Keratinocyte (primary cell): ENCODE results near the gene CDCP1. TPM values are rescaled to one million over a fixed set of nuclear protein-coding genes. Genes with fewer than 3 reads are reported as not detected.

Experiments
- DNase-seq: peaks from one replicate; pipeline ENCODE4 v3.0.0-alpha.2; 2011; ENCODE audit warnings: low read depth, missing footprints, low spot score
- FAIRE-seq: peaks from 2 replicates; lab custom pipeline; 2011; peaks lifted over from hg19 to GRCh38; lab: Jason Lieb, UNC
- H2AFZ ChIP-seq: 2 replicates; pipeline ENCODE4 v1.6.0; 2012; ENCODE audit warnings: low read length, control low read depth, inconsistent platforms; ENCODE audit not compliant: control insufficient read depth
- H3K27ac ChIP-seq: 2 replicates; pipeline ENCODE4 v1.5.1; 2011; ENCODE audit warnings: low read length; ENCODE audit not compliant: control insufficient read depth, insufficient read depth
- H3K27me3 ChIP-seq: 3 replicates; pipeline ENCODE4 v1.6.0; 2011; ENCODE audit warnings: low read length; ENCODE audit not compliant: control insufficient read depth, insufficient read depth; ENCODE audit errors: extremely low read depth
- H3K36me3 ChIP-seq, 2 experiments: 2 replicates in 1 of 2; 3 replicates in 1 of 2; pipeline ENCODE4 v1.5.1; 2011; ENCODE audit warnings: low read length in 2 of 2, mild to moderate bottlenecking in 1 of 2; ENCODE audit not compliant: control insufficient read depth in 2 of 2, insufficient read depth in 2 of 2; ENCODE audit errors: extremely low read depth in 1 of 2
- H3K4me1 ChIP-seq: 3 replicates; pipeline ENCODE4 v1.5.1; 2011; ENCODE audit warnings: low read length; ENCODE audit not compliant: control insufficient read depth, insufficient read depth; ENCODE audit errors: extremely low read depth
- H3K4me2 ChIP-seq: 3 replicates; pipeline ENCODE4 v1.6.0; 2011; ENCODE audit warnings: low read depth, low read length; ENCODE audit not compliant: control insufficient read depth, insufficient read depth; ENCODE audit errors: extremely low read depth
- H3K4me3 ChIP-seq, 3 experiments: fragments of 200-600 bp in 1 of 3; sonication (generic) in 1 of 3; 2 replicates in 2 of 3; 3 replicates in 1 of 3; pipeline ENCODE4 v1.5.1; 2011 to 2016; ENCODE audit warnings: low read length in 3 of 3, mild to moderate bottlenecking in 3 of 3, control low read depth in 2 of 3, inconsistent platforms in 1 of 3, low read depth in 1 of 3, mixed read lengths in 1 of 3, mixed run types in 1 of 3, moderate library complexity in 1 of 3; ENCODE audit not compliant: control insufficient read depth in 2 of 3, insufficient read depth in 2 of 3; ENCODE audit errors: extremely low read depth in 1 of 3
- H3K79me2 ChIP-seq: 2 replicates; pipeline ENCODE4 v1.6.0; 2012; ENCODE audit warnings: low read length; ENCODE audit not compliant: control insufficient read depth, insufficient read depth
- H3K9ac ChIP-seq: 3 replicates; pipeline ENCODE4 v1.6.0; 2011; ENCODE audit warnings: low read length; ENCODE audit not compliant: control insufficient read depth, insufficient read depth; ENCODE audit errors: extremely low read depth
- H3K9me1 ChIP-seq: 3 replicates; pipeline ENCODE4 v1.6.0; 2011; ENCODE audit warnings: low read length; ENCODE audit not compliant: control insufficient read depth, insufficient read depth; ENCODE audit errors: extremely low read depth
- H3K9me3 ChIP-seq: 2 replicates; pipeline ENCODE4 v1.5.1; 2012; ENCODE audit warnings: low read depth, low read length; ENCODE audit not compliant: control insufficient read depth
- H4K20me1 ChIP-seq: 3 replicates; pipeline ENCODE4 v1.6.0; 2011; ENCODE audit warnings: low read length; ENCODE audit not compliant: control insufficient read depth, insufficient read depth; ENCODE audit errors: extremely low read depth
- EZH2 ChIP-seq: IDR thresholded peaks from one replicate; pipeline ENCODE4 v1.6.1; 2012; ENCODE audit warnings: inconsistent platforms, mild to moderate bottlenecking, low read length, moderate library complexity
- dilution Hi-C: fragments of 300-500 bp; cut with MboI; formaldehyde crosslinking; loops from one replicate; pipeline ENCODE4 v1.7.0; 2020; ENCODE audit warnings: low sequenced_read_pairs; ENCODE audit not compliant: extremely low pct_ligation_motif_present
- polyA plus RNA-seq, 5 experiments: library from polyadenylated mRNA; depleted of rRNA in 3 of 5; stranded (reverse) in 3 of 5; stranded (forward) in 1 of 5; unstranded in 1 of 5; fragments of >200 nt; gene quantifications; 1 replicate in 1 of 5; 2 replicates in 3 of 5; 3 replicates in 1 of 5; pipeline versions ENCODE4 v1.2.1 to v1.2.3, GENCODE V29; 2011 to 2012; ENCODE audit warnings: missing spikeins in 2 of 5, low read depth in 1 of 5, low replicate concordance in 1 of 5
- TF ChIP-seq, protein P1 (sequence below), 3 experiments: IDR thresholded peaks in 1 of 3; conservative IDR thresholded peaks in 1 of 3; optimal IDR thresholded peaks in 1 of 3; 2 replicates in 2 of 3; 3 replicates in 1 of 3; pipeline versions ENCODE3 to v1.5.1; 2011; ENCODE audit warnings: low read length in 3 of 3, mild to moderate bottlenecking in 3 of 3, moderate library complexity in 2 of 3, control low read depth in 1 of 3, inconsistent platforms in 1 of 3; ENCODE audit not compliant: insufficient read depth in 2 of 3; ENCODE audit errors: extremely low read depth in 1 of 3

Gene CDCP1
- polyA plus RNA-seq, 1 donor (not counting 4 experiments of a cell fraction or from before 2014, with no cell fraction given), result 85.8 TPM

DNA sequence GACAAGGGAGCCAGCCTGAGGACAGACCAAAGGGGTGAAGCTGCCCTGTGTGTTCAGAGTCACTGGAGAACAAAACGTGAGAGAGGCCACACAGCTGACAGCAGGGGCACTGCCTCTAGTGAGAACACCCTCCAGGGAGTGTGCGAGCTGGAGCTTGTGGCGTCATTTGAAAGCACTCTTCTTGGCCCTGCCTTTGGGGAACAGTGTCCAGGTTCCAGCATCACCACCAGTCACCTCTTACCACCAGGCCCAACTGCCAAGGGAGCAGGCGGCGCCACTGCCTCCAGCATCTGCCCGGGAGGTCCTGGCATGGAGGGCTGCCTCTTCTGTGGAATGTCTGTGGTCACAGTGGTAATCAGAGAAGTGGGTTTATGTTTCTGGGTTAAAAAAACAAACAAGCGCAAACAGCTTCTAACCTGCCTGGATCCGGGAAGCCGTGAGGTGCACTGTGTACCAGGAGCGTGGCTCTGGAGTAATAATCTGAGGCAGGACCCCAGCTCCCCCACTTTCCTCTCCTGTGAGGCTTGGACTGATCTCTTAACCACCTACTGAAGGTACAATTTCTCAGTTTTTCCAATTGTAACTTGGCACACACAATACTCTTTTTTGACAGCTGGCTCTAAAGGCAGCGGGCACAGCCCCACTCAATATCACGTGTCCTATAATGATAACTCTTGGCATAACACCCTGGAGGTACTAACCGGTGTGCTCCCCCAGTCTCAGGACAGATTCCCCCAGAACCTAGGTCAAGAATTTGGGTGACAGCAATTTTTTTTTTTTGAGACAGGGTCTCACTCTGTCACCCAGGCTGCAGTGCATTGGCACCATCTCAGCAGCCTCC, 32.2 kb upstream of the CDCP1 start:
- Histone ChIP-seq H3K79me2 (no peaks in the 10 kb centered on the region), H3K27me3 (no peaks in the 10 kb centered on the region), H3K9ac (peak overlapping the region; percentile 34), H2AFZ (peak overlapping the region; percentile 23), H3K4me1 (peaks cover 42% of the 10 kb centered on the region), H3K9me3 (no peaks in the 10 kb centered on the region), H3K9me1 (no peaks in the 10 kb centered on the region), H3K36me3 (no peaks in the 10 kb centered on the region), H3K27ac (peak overlapping the region; percentile 27), H3K4me3 (peak overlapping the region in 1 of 3 experiments; percentile 11), H3K4me2 (peak overlapping the region; percentile 71), H4K20me1 (no peaks in the 10 kb centered on the region)
- TF ChIP-seq EZH2, result no peak
- TF ChIP-seq, protein P1, sequence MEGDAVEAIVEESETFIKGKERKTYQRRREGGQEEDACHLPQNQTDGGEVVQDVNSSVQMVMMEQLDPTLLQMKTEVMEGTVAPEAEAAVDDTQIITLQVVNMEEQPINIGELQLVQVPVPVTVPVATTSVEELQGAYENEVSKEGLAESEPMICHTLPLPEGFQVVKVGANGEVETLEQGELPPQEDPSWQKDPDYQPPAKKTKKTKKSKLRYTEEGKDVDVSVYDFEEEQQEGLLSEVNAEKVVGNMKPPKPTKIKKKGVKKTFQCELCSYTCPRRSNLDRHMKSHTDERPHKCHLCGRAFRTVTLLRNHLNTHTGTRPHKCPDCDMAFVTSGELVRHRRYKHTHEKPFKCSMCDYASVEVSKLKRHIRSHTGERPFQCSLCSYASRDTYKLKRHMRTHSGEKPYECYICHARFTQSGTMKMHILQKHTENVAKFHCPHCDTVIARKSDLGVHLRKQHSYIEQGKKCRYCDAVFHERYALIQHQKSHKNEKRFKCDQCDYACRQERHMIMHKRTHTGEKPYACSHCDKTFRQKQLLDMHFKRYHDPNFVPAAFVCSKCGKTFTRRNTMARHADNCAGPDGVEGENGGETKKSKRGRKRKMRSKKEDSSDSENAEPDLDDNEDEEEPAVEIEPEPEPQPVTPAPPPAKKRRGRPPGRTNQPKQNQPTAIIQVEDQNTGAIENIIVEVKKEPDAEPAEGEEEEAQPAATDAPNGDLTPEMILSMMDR (optimal IDR thresholded peaks at IDR 0.05 in 1 of 3, IDR thresholded peaks at IDR 0.05 in 1 of 3, conservative IDR thresholded peaks at IDR 0.05 in 1 of 3; ENCODE audit: extremely low read depth in 1 of 3, insufficient read depth in 2 of 3, low read length in 3 of 3), result peak in 1 of 3 experiments; percentile 22
- FAIRE-seq, result peak; percentile 94
- DNase-seq, result no peak
- dilution Hi-C loops, result no loop called here

DNA sequence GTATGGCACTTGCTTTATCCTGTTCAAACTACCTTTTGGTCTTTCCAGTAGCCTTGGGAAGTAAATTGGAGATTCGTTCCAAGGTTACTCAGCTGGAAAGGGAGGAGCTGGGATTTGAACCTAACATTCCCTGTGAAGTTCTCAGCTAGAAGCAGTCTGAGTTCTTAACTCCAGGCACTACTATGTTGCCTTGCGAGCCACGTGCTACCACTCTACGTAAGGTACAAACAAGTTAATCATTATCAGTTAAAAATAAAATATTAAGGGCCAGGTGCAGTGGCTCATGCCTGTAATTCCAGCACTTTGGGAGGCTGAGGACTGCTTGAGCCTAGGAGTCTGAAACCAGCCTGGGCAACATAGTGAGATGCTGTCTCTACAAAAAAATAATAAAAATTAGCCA, 30.7 kb upstream of the CDCP1 start:
- Histone ChIP-seq H3K9ac (no peak overlapping the region), H3K27me3 (no peaks in the 10 kb centered on the region), H3K4me2 (no peak overlapping the region), H2AFZ (no peak overlapping the region), H3K36me3 (no peaks in the 10 kb centered on the region), H4K20me1 (no peaks in the 10 kb centered on the region), H3K9me3 (no peaks in the 10 kb centered on the region), H3K4me3 (no peak overlapping the region), H3K27ac (no peak overlapping the region), H3K79me2 (no peaks in the 10 kb centered on the region), H3K4me1 (peaks cover 33% of the 10 kb centered on the region), H3K9me1 (no peaks in the 10 kb centered on the region)
- DNase-seq (no peak), FAIRE-seq (no peak)
- dilution Hi-C loops, result no loop called here
- no peak for TF ChIP-seq EZH2
- TF ChIP-seq, protein P1 (optimal IDR thresholded peaks at IDR 0.05 in 1 of 3, IDR thresholded peaks at IDR 0.05 in 1 of 3, conservative IDR thresholded peaks at IDR 0.05 in 1 of 3; ENCODE audit: extremely low read depth in 1 of 3, insufficient read depth in 2 of 3, low read length in 3 of 3), result no peak
